K562 (cell line): Measurements from ENCODE around the gene MAPK1IP1L. TPM values are rescaled to one million over a fixed set of nuclear protein-coding genes. Genes with fewer than 3 reads are reported as not detected.
A peak's percentile ranks its signal among the peaks of the same experiment; 100 is the strongest.

ENCODE experiments used
- BCLAF1 ChIP-seq, 2 experiments: fragments of 450-650 bp in 1 of 2; IDR thresholded peaks; 2 replicates each; pipeline ENCODE4 v1.6.1; 2011 to 2017; ENCODE audit warnings: low read depth in 2 of 2, antibody characterized with exemption in 1 of 2, borderline replicate concordance in 1 of 2, low read length in 1 of 2, mild to moderate bottlenecking in 1 of 2, mixed read lengths in 1 of 2; ENCODE audit not compliant: control insufficient read depth in 1 of 2
- BHLHE40 ChIP-seq: IDR thresholded peaks from 2 replicates; pipeline ENCODE4 v1.6.1; 2011; ENCODE audit warnings: low read length, improper control_type of control experiment
- E2F4 ChIP-seq: sonication (generic); formaldehyde crosslinking; IDR thresholded peaks from 2 replicates; pipeline ENCODE4 v1.8.0; 2022; ENCODE audit warnings: mild to moderate bottlenecking, low read depth, missing genetic modification reagents
- EGR1 ChIP-seq: fragments of 450-650 bp; conservative IDR thresholded peaks from 2 replicates; pipeline ENCODE4 v1.6.1; 2017; ENCODE audit warnings: mild to moderate bottlenecking
- ELK3 ChIP-seq: fragments of 450-650 bp; formaldehyde crosslinking; IDR thresholded peaks from 2 replicates; pipeline ENCODE4 v1.4.0; 2020; ENCODE audit warnings: mild to moderate bottlenecking
- FIP1L1 ChIP-seq: fragments of 200-400 bp; formaldehyde crosslinking; IDR thresholded peaks from 2 replicates; pipeline ENCODE4 v1.6.1; 2018; ENCODE audit warnings: mild to moderate bottlenecking, low read depth, low read length; ENCODE audit not compliant: poor library complexity, severe bottlenecking
- FOXM1 ChIP-seq, 2 experiments: fragments of 450-650 bp in 1 of 2; sonication (generic) in 1 of 2; formaldehyde crosslinking in 1 of 2; IDR thresholded peaks; 2 replicates each; pipeline versions ENCODE4 v1.6.1 to v1.9.0; 2017 to 2022; ENCODE audit warnings: low read depth in 2 of 2, mild to moderate bottlenecking in 2 of 2, missing genetic modification reagents in 1 of 2, moderate library complexity in 1 of 2
- GATAD2A ChIP-seq: fragments of 450-650 bp; IDR thresholded peaks from 2 replicates; pipeline ENCODE4 v1.6.1; 2017
- KAT8 ChIP-seq: fragments of 450-650 bp; IDR thresholded peaks from 2 replicates; pipeline ENCODE4 v1.6.1; 2016; ENCODE audit warnings: low read depth, mild to moderate bottlenecking
- MYNN ChIP-seq, 2 experiments: sonication (generic); formaldehyde crosslinking in 1 of 2; IDR thresholded peaks; 2 replicates each; pipeline versions ENCODE4 v1.5.0 to v1.6.1; 2016 to 2020; ENCODE audit warnings: antibody characterized with exemption in 1 of 2, missing genetic modification reagents in 1 of 2
- NBN ChIP-seq: fragments of 450-650 bp; IDR thresholded peaks from 2 replicates; pipeline ENCODE4 v1.6.1; 2016; ENCODE audit warnings: low read depth, mild to moderate bottlenecking
- POLR2H ChIP-seq: IDR thresholded peaks from 2 replicates; pipeline ENCODE4 v1.6.1; 2016; ENCODE audit warnings: missing genetic modification characterization, low read depth, mild to moderate bottlenecking, control low read depth, missing compliant biosample characterization, moderate library complexity
- POLR3A ChIP-seq: IDR thresholded peaks from 2 replicates; pipeline ENCODE4 v1.6.1; 2011; ENCODE audit warnings: borderline replicate concordance, mild to moderate bottlenecking, moderate library complexity; ENCODE audit not compliant: insufficient read length, insufficient read depth; ENCODE audit errors: extremely low read depth
- PTRF ChIP-seq: fragments of 450-650 bp; IDR thresholded peaks from 2 replicates; pipeline ENCODE4 v1.6.1; 2016; ENCODE audit warnings: mild to moderate bottlenecking, missing genetic modification characterization, missing compliant biosample characterization
- TFE3 ChIP-seq: fragments of 450-650 bp; formaldehyde crosslinking; IDR thresholded peaks from 2 replicates; pipeline ENCODE4 v1.4.0; 2020; ENCODE audit warnings: mild to moderate bottlenecking, mixed read lengths
- U2AF2 ChIP-seq: fragments of 200-400 bp; formaldehyde crosslinking; optimal IDR thresholded peaks from 2 replicates; pipeline ENCODE3; 2017; ENCODE audit warnings: low read depth, mild to moderate bottlenecking, low read length
- ZFX ChIP-seq: sonication (generic); formaldehyde crosslinking; IDR thresholded peaks from 2 replicates; pipeline ENCODE4 v1.8.0; 2022; ENCODE audit warnings: mild to moderate bottlenecking, missing genetic modification reagents, moderate library complexity
- ZKSCAN1 ChIP-seq: fragments of 150-350 bp; IDR thresholded peaks from 2 replicates; pipeline ENCODE4 v1.6.1; 2016; ENCODE audit warnings: low read depth, low read length
- ZNF124 ChIP-seq: sonication (generic); formaldehyde crosslinking; IDR thresholded peaks from 2 replicates; pipeline ENCODE4 v1.8.1; 2022; ENCODE audit warnings: missing genetic modification reagents
- ZNF146 ChIP-seq: IDR thresholded peaks from one replicate; pipeline ENCODE4 v1.6.1; 2018; ENCODE audit warnings: missing compliant biosample characterization; ENCODE audit not compliant: unreplicated experiment
- ZNF316 ChIP-seq: fragments of 450-650 bp; IDR thresholded peaks from 2 replicates; pipeline ENCODE4 v1.6.1; 2016
- polyA plus RNA-seq, 8 experiments: library from polyadenylated mRNA; depleted of rRNA in 4 of 8; stranded (reverse) in 5 of 8; unstranded in 3 of 8; fragments of >200 nt; fragmentation: Nextera tagmentation in 2 of 8; fragmentation: Illumina TruSeq in 1 of 8; extraction: Ambion mirVana in 2 of 8; extraction: Trizol in 1 of 8; gene quantifications; 2 replicates each; pipeline versions ENCODE4 v1.2.1 to v1.2.3, GENCODE V29; 2011 to 2014; ENCODE audit warnings: inconsistent platforms in 1 of 8, missing spikeins in 1 of 8
- total RNA-seq, 7 experiments: library from RNA; depleted of rRNA in 6 of 7; stranded (reverse); fragments of >200 nt in 6 of 7; fragmentation: Illumina TruSeq in 2 of 7; extraction: Trizol in 2 of 7; gene quantifications; 2 replicates each; pipeline versions ENCODE4 v1.2.1 to v1.2.3, GENCODE V29; 2011 to 2021; ENCODE audit warnings: low replicate concordance in 1 of 7

The MAPK1IP1L gene
- total and polyA plus RNA-seq, 9 of the 15 experiments (the other 6 are each of a cell fraction or from before 2014, with no cell fraction given): 32.7 to 99.4 (median 49.8) TPM

GRCh38 chr14:55026793-55027561 lies 24.5 kb upstream of the MAPK1IP1L start, which contains the start of the genes SOCS4 and WDHD1 (continued):
- no peak for TF ChIP-seq U2AF2
- TF ChIP-seq FIP1L1: peak; percentile 60
- TF ChIP-seq BHLHE40: no peak
- TF ChIP-seq TFE3 (CRISPR knock-in tag): no peak
- peak; percentile 86; the same call in 1 of the 2 replicates for TF ChIP-seq E2F4 (CRISPR knock-in tag)
- TF ChIP-seq ZNF316: no peak
- no peak for TF ChIP-seq FOXM1 (IDR thresholded peaks at IDR 0.05; ENCODE audit: low read depth)
- TF ChIP-seq FOXM1 (CRISPR knock-in tag; IDR thresholded peaks at IDR 0.05; ENCODE audit: low read depth): no peak
- TF ChIP-seq KAT8: no peak
- no peak for TF ChIP-seq ZNF124 (CRISPR knock-in tag)
- TF ChIP-seq PTRF (tag): no peak
- TF ChIP-seq BCLAF1 (IDR thresholded peaks at IDR 0.05; ENCODE audit: borderline replicate concordance in 1 of 2, control insufficient read depth in 1 of 2, low read depth in 2 of 2, low read length in 1 of 2): 0 out of 4 replicates have a peak, but pooled peaks of 1 of the 2 experiments have one; percentile 8
- peak; percentile 21; the same call in 1 of the 2 replicates for TF ChIP-seq NBN
- no peak for TF ChIP-seq MYNN (IDR thresholded peaks at IDR 0.05)
- no peak for TF ChIP-seq MYNN (CRISPR knock-in tag; IDR thresholded peaks at IDR 0.05)
- TF ChIP-seq POLR3A: no peak
- no peak for TF ChIP-seq GATAD2A
- TF ChIP-seq ZKSCAN1: no peak
- peak; percentile 60 for TF ChIP-seq ZFX (CRISPR knock-in tag)
- peak; percentile 79 for TF ChIP-seq POLR2H (tag)
- TF ChIP-seq EGR1: peak; percentile 99
- TF ChIP-seq ZNF146 (CRISPR knock-in tag): no peak
- no peak for TF ChIP-seq ELK3
